Measurements from ENCODE around the gene TMTC3. TPM values are rescaled to one million over a fixed set of nuclear protein-coding genes. Genes with fewer than 3 reads are reported as not detected.

The TMTC3 gene
- total and polyA plus RNA-seq, 2 of the 8 experiments (the other 6 are each of a cell fraction or from before 2014, with no cell fraction given), result 7.0 to 45.1 TPM

- TF ChIP-seq CHD7 (IDR thresholded peaks at IDR 0.05; ENCODE audit: insufficient replicate concordance, low read length) (no peak), KDM5A (IDR thresholded peaks at IDR 0.05; ENCODE audit: low read length) (no peak), ASH2L (IDR thresholded peaks at IDR 0.05; ENCODE audit: low read length) (no peak), SUZ12 (IDR thresholded peaks at IDR 0.05; ENCODE audit: low read length) (no peak), CHD1 (IDR thresholded peaks at IDR 0.05; ENCODE audit: low read depth, low read length) (no peak)
Measured at GRCh38 chr12:88248606-88249005, 106.5 kb downstream of the TMTC3 start (continued).

All from H1 (cell line).